ENCODE measurements around the gene POLR2E. TPM values are rescaled to one million over a fixed set of nuclear protein-coding genes. Genes with fewer than 3 reads are reported as not detected.
A peak's percentile ranks its signal among the peaks of the same experiment; 100 is the strongest.

The POLR2E gene
- polyA plus RNA-seq, result 178 to 229 TPM (median 200 TPM) in 3 replicates
- polyA plus RNA-seq (2011; ENCODE audit: low read depth), result 36.7 TPM
- polyA plus RNA-seq (2011; cell fraction: cytosol; rRNA removed), result 91.1 and 188 TPM in 2 replicates
- polyA plus RNA-seq (2011; cell fraction: nucleus; rRNA removed), result 67.8 and 76.3 TPM in 2 replicates
- polyA plus RNA-seq (2012; ENCODE audit: low replicate concordance), result 121 and 290 TPM in 2 replicates
- 137 to 213 TPM (median 150 TPM) in 3 replicates for polyA minus RNA-seq
- 236 TPM for polyA minus RNA-seq (2011; cell fraction: cytosol; rRNA and poly(A)+ RNA removed)
- polyA minus RNA-seq (2011; cell fraction: nucleus; rRNA and poly(A)+ RNA removed), result 34.9 and 42.6 TPM in 2 replicates

DNA sequence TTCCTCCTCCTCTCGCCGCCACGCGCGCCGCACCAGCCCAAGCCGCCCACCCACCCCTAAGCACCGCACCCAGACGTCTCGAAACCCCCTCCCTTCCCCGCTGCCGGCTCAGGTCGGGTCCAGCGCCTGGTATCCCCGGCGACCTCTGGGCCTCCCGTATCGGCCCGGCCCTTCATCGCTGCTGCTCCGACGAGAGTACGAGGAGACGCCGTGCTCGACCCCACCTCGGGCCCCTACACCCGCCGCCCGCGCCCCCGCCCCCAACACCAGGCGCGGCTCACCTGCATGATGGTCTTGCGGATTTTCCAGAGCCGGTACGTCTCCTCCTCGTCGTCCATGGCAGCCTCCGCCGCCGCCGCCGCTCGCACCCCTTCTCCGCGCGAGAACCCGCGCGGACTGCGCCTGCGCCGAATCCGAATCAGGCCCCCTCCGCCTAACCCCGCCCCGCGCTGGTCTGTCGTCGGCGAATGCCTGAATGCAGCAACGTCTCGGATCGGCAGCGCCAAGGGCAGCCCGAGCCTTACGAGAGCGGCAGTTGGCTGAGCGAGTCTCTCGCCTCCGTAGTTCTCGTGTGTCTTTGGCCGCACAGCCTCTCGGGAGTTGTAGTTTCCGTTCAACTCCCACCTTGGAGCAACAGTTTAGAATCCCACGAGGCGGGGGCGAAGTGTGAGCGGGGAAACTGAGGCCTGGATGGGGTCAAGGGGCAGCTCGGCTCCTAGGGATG, at the start of gene POLR2E:
Gene POLR2E (minus strand): TSS at position 398 of the 724 bp plus-strand sequence. CDS start 60 bp downstream, at position 338.
- dilution Hi-C loops (cut with MboI; ENCODE audit: extremely low pct_ligation_motif_present, low sequenced_read_pairs), result no loop called here
- Histone ChIP-seq H3K36me3 (ENCODE audit: control insufficient read depth in 2 of 2, extremely low read depth in 1 of 2, insufficient read depth in 2 of 2, low read length in 2 of 2) (peaks cover 8 to 11% of the 10 kb centered on the region in 2 experiments), H3K9ac (ENCODE audit: control insufficient read depth, extremely low read depth, insufficient read depth, low read length) (peak within 1 kb of the TSS; percentile 91), H3K9me1 (ENCODE audit: control insufficient read depth, extremely low read depth, insufficient read depth, low read length) (no peaks in the 10 kb centered on the region), H3K9me3 (ENCODE audit: control insufficient read depth, low read depth, low read length) (peaks cover 2% of the 10 kb centered on the region), H3K4me2 (ENCODE audit: control insufficient read depth, extremely low read depth, insufficient read depth, low read depth, low read length) (peak within 1 kb of the TSS; percentile 78), H3K27ac (ENCODE audit: control insufficient read depth, insufficient read depth, low read length) (peak within 1 kb of the TSS; percentile 64), H4K20me1 (ENCODE audit: control insufficient read depth, extremely low read depth, insufficient read depth, low read length) (no peaks in the 10 kb centered on the region), H2AFZ (ENCODE audit: control insufficient read depth, low read length) (peak within 1 kb of the TSS; percentile 30), H3K4me1 (ENCODE audit: control insufficient read depth, extremely low read depth, insufficient read depth, low read length) (peaks cover 18% of the 10 kb centered on the region), H3K79me2 (ENCODE audit: control insufficient read depth, insufficient read depth, low read length) (peaks cover 33% of the 10 kb centered on the region), H3K4me3 (ENCODE audit: control insufficient read depth in 2 of 3, extremely low read depth in 1 of 3, insufficient read depth in 2 of 3, low read depth in 1 of 3, low read length in 3 of 3) (peak within 1 kb of the TSS; percentile 66 to 93 (median 72)), H3K27me3 (ENCODE audit: control insufficient read depth, extremely low read depth, insufficient read depth, low read length) (no peaks in the 10 kb centered on the region)
- TF ChIP-seq, protein P1, sequence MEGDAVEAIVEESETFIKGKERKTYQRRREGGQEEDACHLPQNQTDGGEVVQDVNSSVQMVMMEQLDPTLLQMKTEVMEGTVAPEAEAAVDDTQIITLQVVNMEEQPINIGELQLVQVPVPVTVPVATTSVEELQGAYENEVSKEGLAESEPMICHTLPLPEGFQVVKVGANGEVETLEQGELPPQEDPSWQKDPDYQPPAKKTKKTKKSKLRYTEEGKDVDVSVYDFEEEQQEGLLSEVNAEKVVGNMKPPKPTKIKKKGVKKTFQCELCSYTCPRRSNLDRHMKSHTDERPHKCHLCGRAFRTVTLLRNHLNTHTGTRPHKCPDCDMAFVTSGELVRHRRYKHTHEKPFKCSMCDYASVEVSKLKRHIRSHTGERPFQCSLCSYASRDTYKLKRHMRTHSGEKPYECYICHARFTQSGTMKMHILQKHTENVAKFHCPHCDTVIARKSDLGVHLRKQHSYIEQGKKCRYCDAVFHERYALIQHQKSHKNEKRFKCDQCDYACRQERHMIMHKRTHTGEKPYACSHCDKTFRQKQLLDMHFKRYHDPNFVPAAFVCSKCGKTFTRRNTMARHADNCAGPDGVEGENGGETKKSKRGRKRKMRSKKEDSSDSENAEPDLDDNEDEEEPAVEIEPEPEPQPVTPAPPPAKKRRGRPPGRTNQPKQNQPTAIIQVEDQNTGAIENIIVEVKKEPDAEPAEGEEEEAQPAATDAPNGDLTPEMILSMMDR (optimal IDR thresholded peaks at IDR 0.05 in 1 of 3, IDR thresholded peaks at IDR 0.05 in 1 of 3, conservative IDR thresholded peaks at IDR 0.05 in 1 of 3; ENCODE audit: extremely low read depth in 1 of 3, insufficient read depth in 2 of 3, low read length in 3 of 3), result no peak
- no peak for TF ChIP-seq EZH2 (IDR thresholded peaks at IDR 0.05; ENCODE audit: low read length)
- FAIRE-seq, result peak; percentile 44
- DNase-seq (ENCODE audit: low read depth, low spot score), result peak; percentile 82

DNA sequence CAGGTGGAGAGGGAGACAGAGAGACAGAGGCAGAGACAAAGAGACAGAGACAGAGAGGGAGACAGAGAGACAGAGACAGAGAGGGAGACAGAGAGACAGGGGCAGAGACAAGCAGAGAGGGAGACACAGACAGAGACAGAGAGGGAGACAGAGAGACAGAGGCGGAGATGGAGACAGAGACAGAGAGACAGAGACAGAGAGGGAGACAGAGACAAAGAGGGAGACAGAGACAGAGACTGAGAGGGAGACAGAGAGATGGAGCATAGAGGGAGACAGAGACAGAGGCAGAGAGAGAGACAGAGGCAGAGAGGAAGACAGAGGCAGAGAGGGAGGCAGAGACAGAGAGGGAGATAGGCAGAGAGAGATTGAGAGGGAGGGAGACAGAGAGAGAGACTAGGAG, 49.6 kb upstream of the POLR2E start:
- Histone ChIP-seq H3K9ac (ENCODE audit: control insufficient read depth, extremely low read depth, insufficient read depth, low read length) (no peak overlapping the region), H3K9me3 (ENCODE audit: control insufficient read depth, low read depth, low read length) (no peaks in the 10 kb centered on the region), H3K36me3 (ENCODE audit: control insufficient read depth in 2 of 2, extremely low read depth in 1 of 2, insufficient read depth in 2 of 2, low read length in 2 of 2) (peaks cover 29 to 35% of the 10 kb centered on the region in 2 experiments), H3K4me1 (ENCODE audit: control insufficient read depth, extremely low read depth, insufficient read depth, low read length) (no peaks in the 10 kb centered on the region), H3K4me2 (ENCODE audit: control insufficient read depth, extremely low read depth, insufficient read depth, low read depth, low read length) (no peak overlapping the region), H4K20me1 (ENCODE audit: control insufficient read depth, extremely low read depth, insufficient read depth, low read length) (no peaks in the 10 kb centered on the region), H3K27me3 (ENCODE audit: control insufficient read depth, extremely low read depth, insufficient read depth, low read length) (no peaks in the 10 kb centered on the region), H3K27ac (ENCODE audit: control insufficient read depth, insufficient read depth, low read length) (no peak overlapping the region), H3K9me1 (ENCODE audit: control insufficient read depth, extremely low read depth, insufficient read depth, low read length) (no peaks in the 10 kb centered on the region), H3K79me2 (ENCODE audit: control insufficient read depth, insufficient read depth, low read length) (peaks cover 19% of the 10 kb centered on the region), H3K4me3 (ENCODE audit: control insufficient read depth in 2 of 3, extremely low read depth in 1 of 3, insufficient read depth in 2 of 3, low read depth in 1 of 3, low read length in 3 of 3) (no peak overlapping the region), H2AFZ (ENCODE audit: control insufficient read depth, low read length) (no peak overlapping the region)
- dilution Hi-C loops (cut with MboI; ENCODE audit: extremely low pct_ligation_motif_present, low sequenced_read_pairs), result no loop called here
- FAIRE-seq (no peak), DNase-seq (ENCODE audit: low read depth, low spot score) (no peak)
- TF ChIP-seq EZH2 (IDR thresholded peaks at IDR 0.05; ENCODE audit: low read length), result no peak
- TF ChIP-seq, protein P1 (optimal IDR thresholded peaks at IDR 0.05 in 1 of 3, IDR thresholded peaks at IDR 0.05 in 1 of 3, conservative IDR thresholded peaks at IDR 0.05 in 1 of 3; ENCODE audit: extremely low read depth in 1 of 3, insufficient read depth in 2 of 3, low read length in 3 of 3), result no peak
